ENCODE measurements around the gene OAS2.
A peak's percentile ranks its signal among the peaks of the same experiment; 100 is the strongest.

OAS2 gene

DNA sequence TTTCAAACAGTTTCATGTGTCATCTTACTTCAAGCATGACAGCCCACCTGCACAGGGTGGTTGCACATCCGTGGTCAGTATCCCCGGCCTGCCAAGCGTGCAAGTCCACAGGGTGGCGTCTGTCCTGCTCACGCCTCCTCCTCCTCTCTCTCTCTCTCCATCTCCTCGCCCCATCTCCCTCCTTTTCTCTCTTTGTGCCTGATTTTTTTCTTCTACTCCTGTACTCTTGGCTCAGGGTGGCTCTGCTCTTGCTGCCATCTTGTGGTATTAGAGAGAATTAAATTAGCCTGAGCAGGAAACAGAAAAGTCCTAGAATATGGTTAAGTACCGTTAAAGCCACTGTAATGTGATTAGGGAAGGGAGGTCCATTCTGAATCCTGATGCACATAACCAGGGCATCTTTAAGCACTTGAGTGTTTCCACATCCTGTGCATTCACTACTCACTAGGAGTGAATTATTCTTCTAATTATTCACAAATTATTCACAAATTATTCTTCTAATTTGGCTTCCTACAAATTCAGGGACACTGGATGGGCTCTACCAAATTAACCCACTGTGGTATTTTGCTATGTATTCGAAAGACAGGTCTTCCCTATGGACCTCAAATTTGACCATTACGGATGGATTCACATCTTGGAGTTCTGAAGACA lies 52.7 kb downstream of the OAS2 start:
- peak; percentile 88 for DNase-seq

DNA sequence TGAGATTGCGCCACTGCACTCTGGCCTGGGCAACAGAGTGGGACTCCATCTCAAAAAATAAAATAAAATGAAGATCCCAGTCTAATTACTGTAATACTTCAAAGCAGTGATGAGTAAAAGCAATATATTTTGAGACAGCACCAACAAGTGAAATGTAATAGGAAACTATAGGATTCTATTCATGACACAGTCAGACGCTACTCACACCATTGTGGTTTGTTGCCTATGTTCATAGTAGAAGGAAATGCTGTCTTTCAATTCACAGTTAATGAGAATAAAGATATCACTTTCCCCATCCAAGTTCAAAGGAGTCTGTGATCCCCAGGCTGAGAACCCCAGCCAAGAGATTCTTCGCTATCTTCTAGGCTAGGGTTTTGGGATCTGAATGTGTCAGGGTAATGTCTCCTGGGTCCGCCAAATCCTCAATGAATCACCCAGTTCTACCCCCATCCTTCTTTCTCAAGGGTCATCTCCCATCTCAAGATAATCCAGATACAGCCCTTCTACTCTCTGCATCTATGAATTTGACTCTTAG lies 61.7 kb downstream of the OAS2 start:
- no peak for DNase-seq

DNA sequence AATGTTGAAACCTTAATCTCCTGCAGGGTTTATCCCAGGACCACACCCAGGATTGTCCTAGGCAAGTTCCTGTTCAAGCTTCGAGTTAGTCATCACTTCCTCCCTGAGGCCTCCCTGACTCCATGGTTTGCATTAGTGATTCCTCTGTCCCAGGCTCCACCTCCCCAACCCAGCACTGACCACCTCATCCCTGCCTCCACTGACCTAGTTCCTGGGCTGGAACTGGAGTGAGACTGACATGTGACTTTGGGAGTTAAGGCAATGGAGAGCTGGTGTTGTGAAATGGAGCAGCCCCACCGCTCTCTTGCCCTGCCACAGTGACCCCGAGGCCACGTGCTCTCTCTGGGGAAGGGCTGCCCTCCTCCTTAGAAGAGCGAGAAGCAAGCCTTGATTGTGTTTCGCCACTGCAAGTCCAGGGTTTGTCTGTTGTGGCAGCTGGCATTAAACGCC lies 62.4 kb downstream of the OAS2 start:
- no peak for DNase-seq

DNA sequence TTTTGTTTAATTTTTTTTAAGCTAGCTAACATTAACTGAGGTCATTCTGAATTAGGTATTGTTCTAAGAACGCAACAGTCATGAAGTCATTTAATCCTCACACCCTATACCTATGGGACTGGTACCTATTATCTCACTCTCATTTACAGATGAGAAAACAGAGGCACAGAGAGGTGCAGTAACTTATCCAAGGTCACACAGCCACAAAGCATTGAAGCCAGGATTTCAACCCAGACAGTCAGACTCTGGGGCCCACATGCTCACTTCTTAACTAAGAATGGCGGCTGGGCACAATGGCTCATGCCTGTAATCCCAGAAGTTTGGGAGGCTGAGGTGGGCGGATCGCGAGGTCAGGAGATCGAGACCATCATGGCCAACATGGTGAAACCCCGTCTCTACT lies 63.2 kb downstream of the OAS2 start:
- no peak for DNase-seq

DNA sequence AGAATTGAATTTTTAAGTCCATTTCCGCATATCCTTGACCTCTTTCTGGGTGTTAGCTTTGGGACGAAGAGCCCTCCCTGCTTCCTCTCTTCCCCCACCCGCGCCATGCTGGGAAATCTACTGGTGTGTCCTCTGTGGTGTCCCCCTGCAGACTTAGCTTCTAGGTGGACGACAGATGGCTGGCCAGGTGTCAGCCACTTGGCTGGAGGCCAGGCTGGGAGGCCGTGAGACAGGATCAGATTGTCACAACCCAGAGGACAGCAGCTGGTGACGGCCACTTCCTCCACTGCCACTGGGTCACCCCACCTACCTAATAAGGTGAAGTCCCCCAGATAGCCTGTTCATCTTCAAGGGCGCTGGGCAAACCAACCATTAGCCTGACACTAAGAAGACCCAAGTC lies 64.9 kb downstream of the OAS2 start:
- DNase-seq, result peak; percentile 16

DNA sequence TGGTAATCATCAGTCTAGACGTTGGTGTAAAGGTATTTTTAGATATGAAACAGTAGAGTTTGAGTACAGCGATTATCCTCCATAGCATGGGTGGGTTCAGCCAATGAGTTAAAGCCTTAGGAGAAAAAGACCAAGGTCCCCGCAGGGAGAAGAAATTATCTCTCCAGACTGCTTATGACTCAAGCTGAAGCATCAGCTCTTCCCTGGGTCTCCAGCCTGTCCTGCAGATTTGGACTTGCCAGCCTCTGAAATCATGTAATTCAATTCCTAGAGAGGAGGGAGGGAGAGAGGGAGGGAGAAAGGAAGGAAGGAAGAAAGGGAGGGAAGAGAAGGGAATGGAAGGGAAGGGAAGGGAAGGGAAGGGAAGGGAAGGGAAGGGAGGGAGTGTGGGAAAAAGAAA lies 66.2 kb downstream of the OAS2 start:
- no peak for DNase-seq

DNA sequence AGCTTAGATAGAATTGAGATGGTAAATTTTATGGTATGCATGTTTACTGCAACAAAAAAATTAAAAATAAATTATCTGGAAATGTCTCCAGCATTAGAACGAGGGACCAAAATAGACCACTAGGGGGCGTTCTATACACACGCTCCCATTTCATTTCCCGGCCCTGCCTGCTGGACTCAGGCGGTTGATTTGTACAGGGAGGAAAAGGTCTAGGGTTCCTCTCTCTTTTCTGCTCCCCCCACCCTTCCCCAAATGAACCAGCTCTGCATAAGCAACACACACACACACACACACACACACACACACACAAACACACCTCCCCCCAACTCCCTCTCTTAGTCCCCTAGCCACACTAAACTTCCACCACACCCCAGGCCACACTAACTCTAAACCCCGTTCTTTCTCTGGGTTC lies 70.4 kb downstream of the OAS2 start:
- peak; percentile 72 for DNase-seq

DNA sequence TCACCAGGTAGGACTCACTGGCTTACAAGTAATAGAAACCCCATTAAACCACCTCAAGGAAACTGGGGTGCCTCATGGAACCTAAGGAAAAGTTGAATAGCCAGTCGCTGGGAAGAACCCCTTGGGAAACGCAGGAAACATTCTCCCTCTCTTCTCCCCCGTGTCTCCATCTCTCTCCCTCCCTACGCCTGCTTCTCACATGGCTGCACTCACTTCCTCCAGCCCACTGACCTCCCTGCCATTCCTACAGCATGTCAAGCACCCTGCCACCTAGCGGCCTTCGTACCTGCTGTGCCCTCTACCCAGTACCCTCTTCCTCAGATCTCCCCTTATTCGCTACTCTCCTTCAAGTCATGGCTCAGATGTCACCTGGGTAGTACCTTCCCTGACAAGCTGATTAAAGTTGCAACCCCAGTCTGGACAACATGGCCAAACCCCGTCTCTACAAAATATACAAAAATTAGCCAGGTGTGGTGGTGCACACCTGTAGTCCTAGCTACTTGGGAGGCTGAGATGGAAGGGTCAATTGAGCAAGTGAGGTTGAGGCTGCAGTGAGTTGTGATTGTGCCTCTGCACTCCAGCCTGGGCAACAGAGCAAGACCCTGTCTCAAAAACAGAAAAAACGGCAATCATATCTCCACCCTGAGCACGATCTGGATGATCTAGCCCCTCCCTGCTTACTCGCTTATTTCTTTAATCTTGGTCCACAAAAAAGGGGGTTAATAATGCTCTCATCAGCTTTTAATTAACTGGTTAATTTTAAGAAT lies 71.8 kb downstream of the OAS2 start:
- DNase-seq, result no peak

DNA sequence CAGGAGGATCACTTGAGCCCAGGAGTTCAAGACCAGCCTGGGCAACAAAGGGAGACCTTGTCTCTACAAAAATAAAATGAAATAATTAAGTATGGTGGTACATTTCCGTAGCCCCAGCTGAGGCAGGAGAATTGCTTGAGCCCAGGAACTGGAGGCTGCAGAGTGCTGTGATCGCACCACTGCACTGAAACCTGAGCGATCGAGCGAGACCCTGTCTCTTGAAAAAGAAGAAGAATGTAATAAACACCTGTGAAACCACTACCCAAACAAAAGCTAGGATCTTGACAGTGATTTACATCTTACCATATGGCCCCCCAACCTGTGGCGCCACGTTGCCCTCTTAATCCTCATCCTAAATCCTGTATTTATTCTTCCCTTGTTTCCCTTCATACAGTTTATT lies 72.5 kb downstream of the OAS2 start:
- no peak for DNase-seq

DNA sequence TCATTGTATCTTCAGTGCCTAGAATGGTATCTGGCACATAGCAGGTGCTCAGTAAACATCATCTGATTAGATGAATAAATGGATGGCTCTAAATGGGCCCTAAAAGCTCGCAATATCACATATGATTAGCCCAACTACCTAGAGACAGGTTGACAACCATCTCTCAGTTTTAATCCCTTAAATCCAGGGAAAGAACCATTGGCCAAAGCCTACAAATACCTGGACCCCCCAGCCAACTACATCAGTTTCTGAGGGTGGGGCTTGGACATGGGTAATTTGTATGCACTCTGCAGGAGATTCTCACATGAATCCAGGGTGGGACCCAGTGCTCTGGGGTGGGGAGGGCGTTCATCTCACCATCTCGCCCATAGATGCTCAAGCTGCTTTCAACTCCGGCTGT lies 73.4 kb downstream of the OAS2 start:
- no peak for DNase-seq

DNA sequence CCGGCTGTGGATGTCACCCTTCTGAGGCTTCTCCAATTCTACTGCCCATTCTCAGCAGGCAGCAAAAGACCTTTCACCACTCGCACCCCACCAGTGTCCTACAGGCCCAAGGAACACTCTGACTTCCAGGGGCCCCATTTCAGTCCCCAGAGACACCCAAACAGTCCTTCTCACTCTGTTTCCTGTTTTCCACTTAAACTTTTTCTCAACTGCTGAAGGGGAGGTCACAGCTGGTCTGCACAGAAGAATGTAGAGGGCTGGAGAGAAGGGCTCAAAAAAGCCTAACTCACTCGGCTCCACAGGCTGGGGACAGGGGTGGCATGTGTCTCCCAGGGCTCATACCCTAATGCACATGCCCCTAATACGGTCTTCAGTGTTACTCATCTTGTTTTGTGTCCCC lies 74.0 kb downstream of the OAS2 start:
- DNase-seq, result no peak

DNA sequence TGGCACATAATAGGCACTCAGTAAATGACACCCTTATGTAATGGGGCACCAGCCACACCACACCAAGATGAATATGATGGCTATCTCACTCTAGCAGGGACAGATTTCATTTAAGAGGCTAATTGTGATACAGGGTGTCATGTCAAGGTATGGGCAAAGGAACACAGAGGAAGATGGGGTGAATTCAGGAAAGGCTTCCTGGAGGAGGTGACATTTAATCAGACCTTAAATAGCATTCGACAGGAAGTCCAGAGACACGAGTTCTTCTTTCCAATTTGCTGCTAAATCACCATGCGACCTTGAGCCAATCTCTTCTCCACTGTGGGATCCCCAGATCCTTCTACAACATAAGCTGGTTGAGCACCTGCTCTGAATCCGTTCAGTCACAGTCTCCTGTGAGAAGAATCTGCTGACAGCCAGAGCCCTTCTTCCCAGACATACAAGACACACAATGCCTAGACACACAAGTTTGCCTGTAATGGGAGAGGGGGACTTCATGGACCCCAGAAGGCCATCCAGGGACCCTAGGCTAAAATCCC lies 76.7 kb downstream of the OAS2 start:
- DNase-seq, result no peak

DNA sequence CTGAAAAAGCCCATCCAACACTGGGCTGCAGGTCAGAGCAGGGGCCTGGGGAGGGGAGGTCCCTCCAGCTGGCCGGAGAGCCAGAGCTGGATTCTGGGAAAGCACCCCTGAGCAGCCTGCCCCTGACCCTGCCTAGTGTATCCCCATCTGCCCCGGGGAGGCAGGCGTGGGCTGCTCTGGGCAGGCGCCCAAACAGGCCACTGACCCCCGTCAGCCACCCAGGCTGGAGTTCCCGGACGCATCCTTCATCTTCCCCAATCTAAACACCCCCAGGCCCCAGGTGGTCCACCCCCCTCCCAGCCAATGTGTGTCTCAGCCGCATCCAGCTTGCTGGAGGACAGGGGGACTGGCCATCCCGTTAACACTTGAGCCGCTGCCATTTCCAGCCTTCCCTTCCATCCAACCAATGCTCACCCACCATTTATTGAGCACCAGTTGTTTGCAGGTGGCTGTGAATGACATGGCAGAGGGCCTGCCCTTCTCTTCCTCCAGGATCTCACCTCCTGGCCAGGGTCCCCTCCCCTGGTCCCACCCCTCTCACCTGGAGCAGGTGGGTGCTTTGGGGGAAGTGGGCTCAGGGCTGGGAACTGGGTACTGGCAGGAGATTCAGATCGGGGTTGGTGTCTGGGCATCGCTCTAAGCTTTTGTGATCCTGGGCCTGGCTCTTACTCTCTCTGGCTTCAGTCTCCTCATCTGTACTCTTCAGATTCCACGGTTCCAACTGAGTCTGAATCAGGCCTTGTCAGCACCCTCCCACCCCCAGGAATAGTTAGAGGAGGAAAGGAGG lies 77.5 kb downstream of the OAS2 start:
- DNase-seq, result no peak

DNA sequence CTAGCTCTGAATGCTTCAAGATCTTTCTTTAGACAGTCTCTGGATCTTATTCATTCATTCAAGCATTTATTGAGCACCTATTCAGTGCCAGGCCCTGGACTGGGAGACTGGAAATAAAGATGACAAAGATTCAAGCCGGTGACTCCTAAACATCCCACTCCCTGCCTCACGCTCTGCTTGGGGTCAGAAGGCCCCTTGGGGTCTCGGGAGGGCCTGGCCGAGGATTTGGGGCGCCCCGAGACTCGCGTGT lies 78.0 kb downstream of the OAS2 start:
- DNase-seq, result no peak

DNA sequence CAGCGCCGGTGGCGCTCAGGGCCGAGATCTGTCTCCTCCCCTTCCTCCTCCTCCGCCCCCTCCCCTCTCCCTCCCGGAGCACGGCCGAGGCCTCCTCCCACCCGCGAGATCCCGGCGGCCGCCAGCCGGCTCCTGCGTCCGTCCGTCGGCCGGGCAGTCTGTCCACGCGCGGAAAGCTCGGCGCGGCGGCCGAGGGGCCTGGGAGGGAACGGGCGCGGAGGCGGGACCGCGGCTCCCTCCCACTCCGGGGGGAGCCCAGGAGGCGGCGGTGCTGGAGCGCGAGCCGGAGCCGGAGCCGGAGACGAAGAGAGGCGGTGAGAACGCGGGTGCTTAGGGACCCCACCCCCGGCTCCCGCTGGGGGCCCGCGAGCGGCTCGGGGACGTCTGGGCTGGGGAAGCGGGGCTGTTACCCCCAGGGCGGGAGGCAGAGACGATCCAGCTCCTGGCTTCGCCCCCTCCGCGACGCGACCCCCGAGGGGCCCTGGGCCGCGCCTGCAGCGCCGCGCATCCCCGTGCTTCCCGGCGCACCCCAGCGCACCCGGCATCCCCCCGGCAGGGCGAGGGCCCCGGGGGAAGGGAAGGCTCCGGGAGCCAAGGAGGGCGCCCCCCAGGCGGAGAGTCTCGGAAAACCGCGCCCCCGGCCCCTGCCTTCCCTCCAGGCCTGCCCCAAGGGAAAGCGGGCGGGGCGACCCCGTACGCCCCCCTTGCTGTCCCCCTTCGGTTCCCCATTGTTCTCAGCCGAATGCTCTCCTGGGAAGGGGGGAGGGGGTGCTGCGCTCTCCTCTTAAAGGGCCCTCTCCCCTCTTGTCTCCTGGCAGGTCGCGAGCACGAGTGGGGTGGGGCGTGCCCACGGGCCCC lies 78.5 kb downstream of the OAS2 start, which contains the start of gene DTX1:
Gene DTX1, plus strand, starts transcription at position 100 of the 858 bp plus-strand sequence. CDS start 1,463 bp downstream, outside the sequence.
- DNase-seq, result no peak

DNA sequence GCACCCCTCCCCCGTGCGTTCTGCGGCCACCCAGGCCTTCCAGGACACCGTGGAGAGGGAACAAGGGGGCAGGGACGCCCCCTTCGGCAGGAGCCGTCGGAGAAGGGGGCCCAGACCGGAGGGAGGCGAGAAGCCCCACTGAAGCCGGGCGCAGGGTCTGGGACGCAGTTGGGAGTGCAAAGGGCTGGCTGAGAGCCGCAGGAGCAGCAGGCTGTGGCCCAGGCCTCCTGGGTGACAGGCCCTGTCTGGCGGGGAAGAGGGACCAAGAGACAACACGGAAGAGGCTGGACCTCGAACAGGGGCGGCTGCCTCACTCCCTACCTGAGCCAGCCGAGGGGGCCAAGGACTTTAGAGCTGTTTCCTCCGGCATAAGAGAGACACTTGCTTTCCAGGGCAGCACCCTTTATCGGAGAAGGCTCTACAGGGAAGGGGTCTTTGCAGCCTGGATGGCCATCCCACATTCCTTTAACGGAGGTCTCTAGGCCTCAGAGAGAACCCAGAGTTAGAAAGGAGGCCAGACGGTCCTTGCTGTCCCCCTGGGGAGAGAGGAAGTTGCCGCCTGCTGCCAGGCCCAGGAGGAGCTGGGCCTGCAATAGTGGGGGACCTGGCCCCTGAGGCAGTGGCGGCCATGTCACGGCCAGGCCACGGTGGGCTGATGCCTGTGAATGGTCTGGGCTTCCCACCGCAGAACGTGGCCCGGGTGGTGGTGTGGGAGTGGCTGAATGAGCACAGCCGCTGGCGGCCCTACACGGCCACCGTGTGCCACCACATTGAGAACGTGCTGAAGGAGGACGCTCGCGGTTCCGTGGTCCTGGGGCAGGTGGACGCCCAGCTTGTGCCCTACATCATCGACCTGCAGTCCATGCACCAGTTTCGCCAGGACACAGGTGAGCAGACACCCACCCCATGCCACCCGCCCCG lies 79.5 kb downstream of the OAS2 start:
- no peak for DNase-seq

DNA sequence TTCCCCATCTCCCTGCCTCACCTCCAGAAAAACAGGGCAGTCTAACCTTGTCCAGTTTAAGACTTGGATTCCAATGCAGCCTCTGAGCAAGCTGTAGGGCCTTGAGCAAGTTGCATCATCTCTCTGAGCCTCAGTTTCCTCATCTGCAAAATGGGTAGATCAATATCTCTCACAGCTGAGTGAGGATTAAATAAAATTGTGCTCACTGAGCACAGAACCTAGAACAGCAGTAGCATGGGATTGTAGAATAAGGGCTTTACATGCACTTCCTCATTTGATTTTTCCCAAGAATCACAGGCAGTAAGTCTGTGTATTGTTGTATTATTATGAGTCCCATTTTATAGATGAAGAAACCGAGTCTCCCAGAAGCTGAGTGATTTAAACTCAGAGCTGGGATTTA lies 80.2 kb downstream of the OAS2 start:
- DNase-seq, result no peak

DNA sequence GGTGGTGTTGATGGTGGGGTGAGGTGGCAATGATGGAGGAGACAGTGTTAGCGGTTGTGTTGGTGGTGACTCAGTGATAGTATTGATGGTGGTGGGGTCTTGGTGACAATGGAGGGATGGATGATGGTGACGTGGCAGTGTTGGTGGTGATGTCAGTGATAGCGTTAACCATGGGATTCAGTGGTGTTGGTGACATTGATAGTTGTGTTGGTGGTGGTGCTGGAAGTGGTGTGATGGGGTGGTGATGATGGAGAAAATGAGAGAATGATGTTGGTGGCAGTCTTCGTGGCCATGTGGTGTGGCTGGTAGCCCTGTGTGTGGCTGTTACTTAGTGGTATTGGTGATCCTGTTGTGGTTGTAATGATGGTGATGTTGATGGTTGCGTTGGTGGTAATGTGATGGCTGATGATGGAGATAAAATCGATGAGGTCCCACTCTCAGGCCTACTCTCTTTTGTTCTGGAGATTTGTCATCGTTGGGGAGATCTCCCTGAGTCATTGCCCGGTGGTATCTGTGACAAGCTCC lies 80.8 kb downstream of the OAS2 start:
- no peak for DNase-seq

DNA sequence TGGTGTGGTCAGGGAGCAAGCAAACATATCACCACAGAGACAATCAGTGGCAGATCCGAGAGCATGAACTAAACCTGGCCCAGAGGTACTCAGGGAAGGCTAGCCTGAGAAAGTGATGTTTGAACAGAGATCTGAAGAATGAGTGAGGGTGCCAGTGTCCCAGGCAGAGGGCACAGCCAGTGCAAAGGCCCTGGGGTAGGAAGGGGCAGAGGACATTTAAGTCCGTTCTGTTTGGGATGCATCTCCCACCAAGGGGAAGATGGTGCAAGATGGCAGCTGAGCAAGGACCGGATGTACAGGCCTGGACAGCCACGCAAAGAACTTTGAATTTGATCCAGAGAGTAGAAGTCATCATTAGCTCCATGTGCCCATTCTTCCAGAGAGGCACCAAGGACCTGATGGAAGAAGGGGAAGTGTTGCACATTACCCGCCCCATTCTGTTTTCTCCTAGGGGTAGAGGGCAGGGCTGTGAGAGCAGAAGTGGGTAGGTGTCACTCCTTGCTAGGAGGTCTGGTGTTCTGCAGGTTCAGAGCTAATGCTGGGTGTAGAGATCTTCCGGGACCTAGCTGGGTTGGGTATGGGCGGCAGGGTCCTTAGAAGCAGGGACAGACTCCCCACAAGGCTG lies 82.1 kb downstream of the OAS2 start:
- DNase-seq, result no peak

DNA sequence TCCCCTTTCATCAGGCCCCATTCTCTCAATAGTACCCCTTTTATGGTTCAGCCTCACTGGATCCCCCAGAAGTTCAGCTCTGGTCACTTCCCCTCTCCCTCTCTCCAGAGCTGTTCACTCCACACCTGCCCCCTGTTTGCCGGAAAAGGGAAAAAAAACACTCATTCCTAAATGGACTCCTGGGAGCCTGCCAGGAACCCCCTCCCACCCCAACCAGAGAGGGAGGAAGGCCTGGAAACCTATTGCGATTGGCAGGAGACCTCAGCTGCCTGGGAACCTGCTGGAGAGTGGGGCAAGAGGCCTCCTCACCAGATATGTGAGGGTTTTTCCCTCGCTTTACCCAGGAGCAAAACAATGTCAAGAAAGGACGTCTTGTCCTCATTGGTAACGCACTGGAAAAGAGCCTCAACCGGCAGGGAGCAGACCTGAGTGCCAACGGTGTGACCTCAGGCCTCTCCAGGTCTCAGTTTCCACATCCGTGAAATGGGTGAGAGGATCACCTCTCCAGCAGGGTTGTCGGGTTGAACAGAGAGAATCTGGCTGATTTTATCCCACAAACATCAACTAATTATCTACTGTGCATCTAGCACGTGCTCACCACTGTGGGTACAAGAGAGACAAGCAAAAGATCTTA lies 82.9 kb downstream of the OAS2 start:
- peak; percentile 54 for DNase-seq

Data from NCI-H2171 treated with DMSO at 0.1 percent for 48 hours (cell line).